Endothelial cell of umbilical vein (primary cell): ENCODE data around the gene ZC3H15. TPM values are rescaled to one million over a fixed set of nuclear protein-coding genes. Genes with fewer than 3 reads are reported as not detected.

ENCODE experiments used
- BruUV-seq: library from RNA; stranded (reverse); fragments of 400-500 nt; replicated peaks from 2 replicates; lab custom pipeline; 2021; lab: Mats Ljungman, UMichigan
- CTCF ChIA-PET: fragments of 300-600, 350-600 bp; sonication (Branson Sonifier 250); formaldehyde crosslinking; loops from one replicate; lab custom pipeline; 2021; ENCODE audit warnings: antibody characterized with exemption, inconsistent platforms; lab: Charles Lee
- POLR2A ChIA-PET: fragments of 300-600, 350-600 bp; sonication (Branson Sonifier 250); formaldehyde crosslinking; loops from one replicate; lab custom pipeline; 2021; ENCODE audit warnings: antibody characterized with exemption, inconsistent platforms; lab: Charles Lee
- DNase-seq: peaks from one replicate; pipeline ENCODE4 v3.0.0-alpha.2; 2011; ENCODE audit warnings: low read depth, low spot score
- FAIRE-seq: peaks from 2 replicates; lab custom pipeline; 2011; peaks lifted over from hg19 to GRCh38; lab: Jason Lieb, UNC
- H2AFZ ChIP-seq: 2 replicates; pipeline ENCODE4 v1.6.0; 2012; ENCODE audit warnings: low read depth, low read length, control low read depth, inconsistent platforms
- H3K27ac ChIP-seq: 2 replicates; pipeline ENCODE4 v1.5.1; 2011; ENCODE audit warnings: low read depth, mild to moderate bottlenecking, control low read depth, low read length, moderate library complexity; ENCODE audit not compliant: insufficient read depth
- H3K27me3 ChIP-seq, 2 experiments: 2 replicates each; pipeline versions ENCODE4 v1.6.0 to v1.6.1; 2011; ENCODE audit warnings: low read length in 2 of 2, mixed read lengths in 1 of 2; ENCODE audit not compliant: control insufficient read depth in 2 of 2, insufficient read depth in 2 of 2
- H3K36me3 ChIP-seq, 2 experiments: 2 replicates in 1 of 2; 3 replicates in 1 of 2; pipeline ENCODE4 v1.5.1; 2011; ENCODE audit warnings: low read length in 2 of 2, mild to moderate bottlenecking in 1 of 2, moderate library complexity in 1 of 2; ENCODE audit not compliant: control insufficient read depth in 2 of 2, insufficient read depth in 2 of 2; ENCODE audit errors: extremely low read depth in 1 of 2
- H3K4me1 ChIP-seq: 3 replicates; pipeline ENCODE4 v1.5.1; 2011; ENCODE audit warnings: mild to moderate bottlenecking, low read length; ENCODE audit not compliant: control insufficient read depth, insufficient read depth; ENCODE audit errors: extremely low read depth
- H3K4me2 ChIP-seq: 2 replicates; pipeline ENCODE4 v1.6.1; 2011; ENCODE audit warnings: low read length, control low read depth, mixed read lengths; ENCODE audit not compliant: insufficient read depth
- H3K4me3 ChIP-seq, 3 experiments: fragments of 200-600 bp in 1 of 3; sonication (generic), shearing (Covaris generic) in 1 of 3; replicated peaks in 1 of 3; 2 replicates each; pipeline ENCODE4 v1.5.1; 2011 to 2016; ENCODE audit warnings: control low read depth in 3 of 3, low read length in 3 of 3, mild to moderate bottlenecking in 2 of 3, inconsistent platforms in 1 of 3, low read depth in 1 of 3, moderate library complexity in 1 of 3; ENCODE audit not compliant: insufficient read depth in 1 of 3
- H3K79me2 ChIP-seq: 2 replicates; pipeline ENCODE4 v1.6.0; 2012; ENCODE audit warnings: low read length, inconsistent platforms; ENCODE audit not compliant: control insufficient read depth, insufficient read depth
- H3K9ac ChIP-seq: replicated peaks from 2 replicates; pipeline ENCODE3; 2011; ENCODE audit warnings: low read length, control low read depth; ENCODE audit not compliant: insufficient read depth; ENCODE audit errors: extremely low read depth
- H3K9me1 ChIP-seq: replicated peaks from 3 replicates; pipeline ENCODE4 v1.6.0; 2011; ENCODE audit warnings: mild to moderate bottlenecking, low read length; ENCODE audit not compliant: control insufficient read depth, insufficient read depth; ENCODE audit errors: extremely low read depth
- H3K9me3 ChIP-seq: replicated peaks from 2 replicates; pipeline ENCODE4 v1.5.1; 2012; ENCODE audit warnings: low read length, inconsistent platforms; ENCODE audit not compliant: control insufficient read depth, insufficient read depth
- H4K20me1 ChIP-seq: replicated peaks from 2 replicates; pipeline ENCODE3; 2011; ENCODE audit warnings: mild to moderate bottlenecking, low read length; ENCODE audit not compliant: control insufficient read depth, insufficient read depth; ENCODE audit errors: extremely low read depth
- EZH2 ChIP-seq: IDR thresholded peaks from 2 replicates; pipeline ENCODE4 v1.6.1; 2012; ENCODE audit warnings: borderline replicate concordance, low read depth, mild to moderate bottlenecking, moderate library complexity, low read length, inconsistent platforms; ENCODE audit not compliant: severe bottlenecking
- FOS ChIP-seq: IDR thresholded peaks from 2 replicates; pipeline ENCODE4 v1.6.1; 2011; ENCODE audit warnings: mild to moderate bottlenecking, low read length, moderate library complexity, borderline replicate concordance; ENCODE audit not compliant: insufficient read depth
- GATA2 ChIP-seq: IDR thresholded peaks from 2 replicates; pipeline ENCODE4 v1.7.0; 2011; ENCODE audit warnings: low read depth, mild to moderate bottlenecking, moderate library complexity, mixed read lengths, low read length; ENCODE audit not compliant: insufficient read length, insufficient read depth
- JUN ChIP-seq: IDR thresholded peaks from 2 replicates; pipeline ENCODE4 v1.6.1; 2011; ENCODE audit warnings: borderline replicate concordance, low read depth; ENCODE audit not compliant: insufficient read length, insufficient read depth
- MYC ChIP-seq: IDR thresholded peaks from one replicate; pipeline ENCODE4 v1.6.1; 2011; ENCODE audit warnings: mild to moderate bottlenecking, low read depth, low read length
- POLR2A ChIP-seq: IDR thresholded peaks from 2 replicates; pipeline ENCODE4 v1.6.1; 2012; ENCODE audit warnings: low read depth, mild to moderate bottlenecking, control low read depth, low read length
- POLR2AphosphoS5 ChIP-seq: IDR thresholded peaks from 2 replicates; pipeline ENCODE4 v1.6.1; 2012; ENCODE audit warnings: low read depth, mild to moderate bottlenecking, control low read depth, low read length, moderate library complexity; ENCODE audit not compliant: insufficient read depth
- dilution Hi-C: fragments of 300-500 bp; cut with MboI; formaldehyde crosslinking; loops from one replicate; pipeline ENCODE4 v1.15.0; 2019; ENCODE audit warnings: low sequenced_read_pairs; ENCODE audit not compliant: extremely low pct_ligation_motif_present
- intact Hi-C: fragments of 100-400 bp; cut with micrococcal nuclease; formaldehyde crosslinking; loops from one replicate; pipeline ENCODE4 v1.10.0; 2022
- polyA plus RNA-seq, 4 experiments: library from polyadenylated mRNA; depleted of rRNA in 3 of 4; stranded (reverse) in 3 of 4; unstranded in 1 of 4; fragments of >200 nt; gene quantifications; 2 replicates each; pipeline versions ENCODE4 v1.2.1 to v1.2.3, GENCODE V29; 2011 to 2012; ENCODE audit warnings: missing spikeins in 1 of 4
- total RNA-seq: library from RNA; stranded (reverse); gene quantifications from 2 replicates; pipeline ENCODE4 v1.2.3, GENCODE V29; 2021
- TF ChIP-seq, protein P1 (sequence below): IDR thresholded peaks from 2 replicates; pipeline ENCODE4 v1.6.1; 2011; ENCODE audit not compliant: insufficient read depth, insufficient read length
- TF ChIP-seq, protein P2 (sequence below), 2 donors: IDR thresholded peaks; 1 replicate in 1 of 2; 2 replicates in 1 of 2; pipeline ENCODE4 v1.5.1; 2011; ENCODE audit warnings: low read length in 2 of 2, mild to moderate bottlenecking in 2 of 2, moderate library complexity in 2 of 2, control low read depth in 1 of 2, inconsistent platforms in 1 of 2, low read depth in 1 of 2; ENCODE audit not compliant: insufficient read depth in 1 of 2; ENCODE audit errors: extremely low read depth in 1 of 2

The ZC3H15 gene
- total and polyA plus RNA-seq, 2 donors (not counting 3 experiments of a cell fraction or from before 2014, with no cell fraction given), result 24.1 to 65.1 TPM

DNA sequence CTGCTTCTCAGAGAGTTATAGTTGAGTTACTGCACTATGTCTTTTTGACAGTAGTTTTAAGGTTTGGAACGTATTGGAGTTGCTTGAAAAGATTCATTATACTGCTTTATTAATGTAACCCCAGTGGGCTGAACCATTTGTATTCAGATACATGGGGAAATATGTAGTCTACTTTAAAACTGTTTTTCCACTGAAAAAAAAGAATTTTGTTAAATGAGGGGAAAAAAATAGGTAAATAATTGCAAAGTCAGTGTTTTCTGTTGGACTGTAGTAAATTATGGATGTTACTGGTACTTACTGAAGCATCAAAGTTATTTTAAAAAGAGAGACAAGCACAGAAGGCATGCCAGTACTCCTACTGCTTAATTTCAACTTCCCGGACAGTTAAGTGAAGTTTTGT lies 36.4 kb downstream of the ZC3H15 start:
- Histone ChIP-seq H3K27me3 (no peaks in the 10 kb centered on the region), H3K27ac (no peak overlapping the region), H2AFZ (no peak overlapping the region), H3K9me1 (no peaks in the 10 kb centered on the region), H3K79me2 (no peaks in the 10 kb centered on the region), H3K4me1 (no peaks in the 10 kb centered on the region), H3K36me3 (peaks cover 0 to 7% of the 10 kb centered on the region in 2 experiments), H3K9ac (no peak overlapping the region), H3K4me2 (no peak overlapping the region), H4K20me1 (no peaks in the 10 kb centered on the region), H3K9me3 (no peaks in the 10 kb centered on the region), H3K4me3 (no peak overlapping the region)
- POLR2A ChIA-PET, result no interaction called here
- no peak for TF ChIP-seq POLR2AphosphoS5
- no peak for TF ChIP-seq JUN
- TF ChIP-seq, protein P1, sequence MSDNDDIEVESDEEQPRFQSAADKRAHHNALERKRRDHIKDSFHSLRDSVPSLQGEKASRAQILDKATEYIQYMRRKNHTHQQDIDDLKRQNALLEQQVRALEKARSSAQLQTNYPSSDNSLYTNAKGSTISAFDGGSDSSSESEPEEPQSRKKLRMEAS, result no peak
- no peak for TF ChIP-seq GATA2
- no peak for TF ChIP-seq MYC
- TF ChIP-seq EZH2, result no peak
- no peak for TF ChIP-seq POLR2A
- TF ChIP-seq, protein P2, sequence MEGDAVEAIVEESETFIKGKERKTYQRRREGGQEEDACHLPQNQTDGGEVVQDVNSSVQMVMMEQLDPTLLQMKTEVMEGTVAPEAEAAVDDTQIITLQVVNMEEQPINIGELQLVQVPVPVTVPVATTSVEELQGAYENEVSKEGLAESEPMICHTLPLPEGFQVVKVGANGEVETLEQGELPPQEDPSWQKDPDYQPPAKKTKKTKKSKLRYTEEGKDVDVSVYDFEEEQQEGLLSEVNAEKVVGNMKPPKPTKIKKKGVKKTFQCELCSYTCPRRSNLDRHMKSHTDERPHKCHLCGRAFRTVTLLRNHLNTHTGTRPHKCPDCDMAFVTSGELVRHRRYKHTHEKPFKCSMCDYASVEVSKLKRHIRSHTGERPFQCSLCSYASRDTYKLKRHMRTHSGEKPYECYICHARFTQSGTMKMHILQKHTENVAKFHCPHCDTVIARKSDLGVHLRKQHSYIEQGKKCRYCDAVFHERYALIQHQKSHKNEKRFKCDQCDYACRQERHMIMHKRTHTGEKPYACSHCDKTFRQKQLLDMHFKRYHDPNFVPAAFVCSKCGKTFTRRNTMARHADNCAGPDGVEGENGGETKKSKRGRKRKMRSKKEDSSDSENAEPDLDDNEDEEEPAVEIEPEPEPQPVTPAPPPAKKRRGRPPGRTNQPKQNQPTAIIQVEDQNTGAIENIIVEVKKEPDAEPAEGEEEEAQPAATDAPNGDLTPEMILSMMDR (IDR thresholded peaks at IDR 0.05; ENCODE audit: extremely low read depth in 1 of 2, insufficient read depth in 1 of 2, low read depth in 1 of 2, low read length in 2 of 2), result no peak
- no peak for TF ChIP-seq FOS
- FAIRE-seq (no peak), DNase-seq (no peak)
- dilution Hi-C loops (no loop called here), intact Hi-C loops (no loop called here)
- CTCF ChIA-PET, result no interaction called here
- BruUV-seq, result no TSS peak
